SK-MEL-5 (cell line): ENCODE results near the gene KIR3DL3. TPM values are rescaled to one million over a fixed set of nuclear protein-coding genes. Genes with fewer than 3 reads are reported as not detected.
"Not testable (repeated sequence)": the region's sequence is repeated elsewhere in the genome, so short reads cannot be mapped to it uniquely, and the experiment has no call there.

ENCODE experiments used
- DNase-seq: peaks from one replicate; pipeline ENCODE4 v3.0.0-alpha.2; 2016; ENCODE audit warnings: low read depth, low spot score
- in situ Hi-C: cut with HindIII; loops from 2 replicates; pipeline ENCODE4 v1.10.0; 2016; ENCODE audit warnings: low sequenced_read_pairs, high pct_unique_total_duplicates, low pct_unique_long_range_greater_than_20kb
- total RNA-seq: library from RNA; depleted of rRNA; stranded (reverse); fragments of >200 nt; shearing (Covaris generic); gene quantifications from 2 replicates; pipeline ENCODE4 v1.2.3, GENCODE V29; 2014

Gene KIR3DL3
- total RNA-seq, 1 experiment from 2014 or later: not detected

GRCh38 chr19:54725321-54725720 lies 1.1 kb downstream of the KIR3DL3 start:
- no peak for DNase-seq
- in situ Hi-C loops: no loop called here

- in situ Hi-C loops: no loop called here
- no peak for DNase-seq
These were observed 3.3 kb downstream of the KIR3DL3 start for GRCh38 chr19:54727562-54727961.

- DNase-seq: no peak
- in situ Hi-C loops: no loop called here
These were observed 3.9 kb downstream of the KIR3DL3 start for GRCh38 chr19:54728167-54728566.

GRCh38 chr19:54729416-54730188 lies 5.4 kb downstream of the KIR3DL3 start:
- in situ Hi-C loops: no loop called here
- no peak for DNase-seq

- no peak for DNase-seq
- in situ Hi-C loops: no loop called here
These were observed 6.9 kb downstream of the KIR3DL3 start for GRCh38 chr19:54731191-54731590.

- in situ Hi-C loops: not testable (repeated sequence)
These were observed 14.1 kb downstream of the KIR3DL3 start, which contains the start of gene KIR2DL3 for GRCh38 chr19:54738306-54738705. Gene KIR2DL3 (plus strand): TSS chr19:54738513. CDS start chr19:54738546, 33 bp downstream.

GRCh38 chr19:54738715-54739114 lies 14.5 kb downstream of the KIR3DL3 start:
- in situ Hi-C loops: no loop called here
- DNase-seq: no peak

More at GRCh38 chr19:54738306-54738705, 14.1 kb downstream of the KIR3DL3 start, which contains the start of gene KIR2DL3:
- DNase-seq: not testable (repeated sequence)

- no peak for DNase-seq
- in situ Hi-C loops: no loop called here
These were observed 15.6 kb downstream of the KIR3DL3 start for GRCh38 chr19:54739587-54740497.

- in situ Hi-C loops, DNase-seq: not testable (repeated sequence)
These were observed 17.7 kb downstream of the KIR3DL3 start for GRCh38 chr19:54741950-54742349.

- in situ Hi-C loops: not testable (repeated sequence)
These were observed 19.8 kb downstream of the KIR3DL3 start for GRCh38 chr19:54744080-54744479.

GRCh38 chr19:54747614-54748322 lies 23.5 kb downstream of the KIR3DL3 start:
- in situ Hi-C loops, DNase-seq: not testable (repeated sequence)

More at GRCh38 chr19:54744080-54744479, 19.8 kb downstream of the KIR3DL3 start:
- DNase-seq: not testable (repeated sequence)

GRCh38 chr19:54750276-54750675 lies 26.0 kb downstream of the KIR3DL3 start:
- in situ Hi-C loops, DNase-seq: not testable (repeated sequence)

- in situ Hi-C loops, DNase-seq: not testable (repeated sequence)
These were observed 32.2 kb downstream of the KIR3DL3 start for GRCh38 chr19:54756204-54757110.

- DNase-seq, in situ Hi-C loops: not testable (repeated sequence)
These were observed 34.3 kb downstream of the KIR3DL3 start for GRCh38 chr19:54758577-54758976.

GRCh38 chr19:54764219-54764618 lies 40.0 kb downstream of the KIR3DL3 start:
- DNase-seq, in situ Hi-C loops: not testable (repeated sequence)

GRCh38 chr19:54766464-54766863 lies 42.2 kb downstream of the KIR3DL3 start:
- in situ Hi-C loops, DNase-seq: not testable (repeated sequence)

GRCh38 chr19:54769646-54770045 lies 45.4 kb downstream of the KIR3DL3 start, which contains the start of gene KIR2DL1:
Gene KIR2DL1 (plus strand): TSS chr19:54769793. CDS start chr19:54769851, 58 bp downstream.
- in situ Hi-C loops, DNase-seq: not testable (repeated sequence)
